NT2/D1 (cell line): ENCODE measurements around the gene METTL26.
A peak's percentile ranks its signal among the peaks of the same experiment; 100 is the strongest.

ENCODE experiments used
- SUZ12 ChIP-seq: IDR thresholded peaks from 2 replicates; pipeline ENCODE4 v1.6.1; 2011; ENCODE audit not compliant: insufficient read length, insufficient read depth; ENCODE audit errors: extremely low read depth
- YY1 ChIP-seq: IDR thresholded peaks from 2 replicates; pipeline ENCODE4 v1.6.1; 2011; ENCODE audit not compliant: insufficient read length, insufficient read depth
- ZNF274 ChIP-seq: IDR thresholded peaks from 2 replicates; pipeline ENCODE4 v1.6.1; 2011; ENCODE audit warnings: mild to moderate bottlenecking, low read depth, low read length

- TF ChIP-seq SUZ12, result no peak
- peak; percentile 92 for TF ChIP-seq YY1
- no peak for TF ChIP-seq ZNF274
Observed at GRCh38 chr16:648781-649589, 12.9 kb upstream of the METTL26 start, which contains the start of gene WDR90.
